ENCODE results near the gene CACNA2D3. TPM values are rescaled to one million over a fixed set of nuclear protein-coding genes. Genes with fewer than 3 reads are reported as not detected.

Gene CACNA2D3
- 0.15 to 0.43 TPM (median 0.23 TPM) in 5 replicates for total RNA-seq (2022; extraction: Qiagen RNA extraction)

DNA sequence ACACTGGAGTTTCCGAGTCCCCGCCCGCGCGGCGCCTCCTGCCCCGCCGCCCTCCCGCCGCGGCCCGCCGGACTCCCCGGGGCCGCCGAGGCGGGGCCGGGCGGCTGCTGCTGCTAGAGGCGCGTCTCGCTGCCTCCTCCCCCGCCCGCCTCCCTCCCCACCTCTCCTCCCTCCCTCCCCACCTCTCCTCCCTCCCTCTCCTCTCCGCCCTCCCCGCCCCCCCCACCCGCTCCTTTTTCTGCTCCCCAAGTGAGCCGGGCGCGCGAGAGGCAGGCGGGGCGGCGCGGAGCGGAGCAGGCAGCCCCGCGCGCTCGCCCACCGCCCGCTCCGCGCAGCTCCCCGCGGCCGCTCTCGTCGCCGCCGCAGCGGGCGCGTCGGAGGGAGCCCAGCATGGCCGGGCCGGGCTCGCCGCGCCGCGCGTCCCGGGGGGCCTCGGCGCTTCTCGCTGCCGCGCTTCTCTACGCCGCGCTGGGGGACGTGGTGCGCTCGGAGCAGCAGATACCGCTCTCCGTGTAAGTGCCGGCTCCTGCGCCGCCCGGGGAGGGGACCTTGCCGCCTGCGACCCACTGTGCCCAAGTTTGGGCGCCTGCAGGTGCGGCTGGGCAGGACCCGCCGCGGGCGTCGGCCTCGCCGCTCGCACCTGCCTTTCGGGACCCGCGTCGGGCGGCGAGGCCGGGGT is at the start of gene CACNA2D3:
TSS of gene CACNA2D3 (plus strand) at position 229 of the 679 bp plus-strand sequence.

DNA sequence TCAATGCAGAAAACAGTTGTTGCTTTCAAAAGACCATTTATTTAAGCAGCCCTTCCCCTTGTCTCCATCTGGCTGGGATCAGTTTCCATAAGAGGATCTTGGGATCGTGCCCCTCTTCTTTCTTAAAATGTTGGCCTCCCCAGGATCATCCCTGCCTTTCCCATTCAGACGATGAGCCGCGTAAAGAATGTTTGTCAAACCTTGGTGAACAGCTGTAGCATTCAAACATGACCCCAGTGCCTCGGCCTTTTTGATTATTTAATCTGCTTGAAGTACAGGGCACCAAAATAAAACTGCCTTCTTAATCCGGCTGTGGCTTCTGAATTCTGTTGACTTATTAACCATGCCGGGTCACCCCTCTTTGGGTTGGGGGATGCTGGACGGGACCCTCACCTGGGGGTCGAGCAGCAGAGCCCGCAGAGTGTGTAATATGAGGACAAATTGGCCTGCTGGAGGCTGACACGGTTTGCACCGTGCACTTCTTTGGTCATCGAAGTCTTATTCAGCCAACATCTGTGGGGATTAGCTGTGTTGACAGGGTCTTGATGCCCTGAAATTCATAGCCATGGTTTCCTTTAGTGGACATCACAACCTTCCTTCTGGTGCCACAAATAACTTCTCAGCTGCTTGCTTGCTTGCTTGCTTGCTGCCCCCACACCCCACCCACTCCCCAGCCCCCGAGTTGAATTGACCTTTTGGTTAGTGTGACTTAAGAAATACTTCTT is 805.9 kb downstream of the CACNA2D3 start, which contains the start of gene LRTM1:
TSS of gene LRTM1 (minus strand) at position 14 of the 725 bp plus-strand sequence. CDS start 148 bp downstream, outside the sequence.

Other genes starting within 250 kb of the CACNA2D3 start
- 14.3 to 16.9 TPM (median 16.5 TPM) in 5 replicates for gene ACTR8, start 240.4 kb upstream of the CACNA2D3 start, total RNA-seq (2022; extraction: Qiagen RNA extraction)
- 12.1 to 28.0 TPM (median 13.5 TPM) in 5 replicates for gene SELENOK, start 230.7 kb upstream of the CACNA2D3 start, total RNA-seq (2022; extraction: Qiagen RNA extraction)

Measured in A549 treated with dexamethasone at 1 μM for 4 hours (cell line).